HEK293 (cell line): ENCODE measurements around the gene ZIC5.

Experiments used
- GLIS1 ChIP-seq: fragments of 450-650 bp; formaldehyde crosslinking; IDR thresholded peaks from 2 replicates; pipeline ENCODE4 v1.5.1; 2016; ENCODE audit warnings: missing biosample characterization, missing genetic modification characterization
- INSM2 ChIP-seq: fragments of 450-650 bp; formaldehyde crosslinking; IDR thresholded peaks from 2 replicates; pipeline ENCODE4 v1.5.1; 2016; ENCODE audit warnings: missing biosample characterization, missing genetic modification characterization
- KLF17 ChIP-seq: fragments of 450-650 bp; formaldehyde crosslinking; IDR thresholded peaks from 2 replicates; pipeline ENCODE4 v1.5.1; 2016; ENCODE audit warnings: missing biosample characterization, missing genetic modification characterization
- PBX3 ChIP-seq: sonication (generic); formaldehyde crosslinking; IDR thresholded peaks from 2 replicates; pipeline ENCODE4 v1.8.1; 2022; ENCODE audit warnings: mild to moderate bottlenecking, moderate library complexity, missing genetic modification reagents
- REPIN1 ChIP-seq: fragments of 450-650 bp; formaldehyde crosslinking; IDR thresholded peaks from 2 replicates; pipeline ENCODE4 v1.5.1; 2017; ENCODE audit warnings: missing biosample characterization, missing genetic modification characterization, low read depth
- SCRT2 ChIP-seq: fragments of 450-650 bp; formaldehyde crosslinking; IDR thresholded peaks from 2 replicates; pipeline ENCODE4 v1.5.1; 2016; ENCODE audit warnings: missing biosample characterization, missing genetic modification characterization
- SETDB1 ChIP-seq: IDR thresholded peaks from one replicate; pipeline ENCODE4 v1.6.1; 2017; ENCODE audit warnings: mild to moderate bottlenecking, low read length, moderate library complexity, mixed read lengths; ENCODE audit not compliant: insufficient read length
- TRIM28 ChIP-seq: IDR thresholded peaks from 2 replicates; pipeline ENCODE4 v1.6.1; 2011; ENCODE audit warnings: low read length, control low read depth, borderline replicate concordance
- YY2 ChIP-seq: fragments of 450-650 bp; formaldehyde crosslinking; IDR thresholded peaks from 2 replicates; pipeline ENCODE4 v1.5.1; 2016; ENCODE audit warnings: missing biosample characterization, missing genetic modification characterization
- ZBTB21 ChIP-seq: fragments of 450-650 bp; formaldehyde crosslinking; IDR thresholded peaks from 2 replicates; pipeline ENCODE4 v1.5.1; 2017; ENCODE audit warnings: missing biosample characterization, missing genetic modification characterization
- ZBTB49 ChIP-seq: fragments of 450-650 bp; formaldehyde crosslinking; IDR thresholded peaks from 2 replicates; pipeline ENCODE4 v1.5.1; 2016; ENCODE audit warnings: missing biosample characterization, missing genetic modification characterization, low read depth
- ZBTB8A ChIP-seq: fragments of 450-650 bp; formaldehyde crosslinking; IDR thresholded peaks from 2 replicates; pipeline ENCODE4 v1.5.1; 2016; ENCODE audit warnings: missing biosample characterization, missing genetic modification characterization
- ZFP37 ChIP-seq: fragments of 450-650 bp; formaldehyde crosslinking; IDR thresholded peaks from 2 replicates; pipeline ENCODE4 v1.5.1; 2016; ENCODE audit warnings: missing biosample characterization, missing genetic modification characterization
- ZNF112 ChIP-seq: fragments of 450-650 bp; formaldehyde crosslinking; IDR thresholded peaks from 2 replicates; pipeline ENCODE4 v1.5.0; 2017; ENCODE audit warnings: missing biosample characterization, missing genetic modification characterization
- ZNF133 ChIP-seq: fragments of 450-650 bp; formaldehyde crosslinking; IDR thresholded peaks from 2 replicates; pipeline ENCODE4 v1.5.1; 2016; ENCODE audit warnings: missing biosample characterization, missing genetic modification characterization
- ZNF138 ChIP-seq: fragments of 450-650 bp; formaldehyde crosslinking; IDR thresholded peaks from 2 replicates; pipeline ENCODE4 v1.5.1; 2016; ENCODE audit warnings: missing biosample characterization, missing genetic modification characterization, borderline replicate concordance
- ZNF18 ChIP-seq: fragments of 450-650 bp; formaldehyde crosslinking; IDR thresholded peaks from 2 replicates; pipeline ENCODE4 v1.5.1; 2016; ENCODE audit warnings: missing biosample characterization, missing genetic modification characterization
- ZNF19 ChIP-seq: fragments of 450-650 bp; formaldehyde crosslinking; IDR thresholded peaks from 2 replicates; pipeline ENCODE4; 2016; ENCODE audit warnings: missing biosample characterization, missing genetic modification characterization, low read depth
- ZNF2 ChIP-seq: fragments of 450-650 bp; formaldehyde crosslinking; IDR thresholded peaks from 2 replicates; pipeline ENCODE4 v1.5.1; 2016; ENCODE audit warnings: missing biosample characterization, missing genetic modification characterization
- ZNF239 ChIP-seq: fragments of 450-650 bp; formaldehyde crosslinking; IDR thresholded peaks from 2 replicates; pipeline ENCODE4 v1.5.1; 2016; ENCODE audit warnings: missing biosample characterization, missing genetic modification characterization
- ZNF280C ChIP-seq: fragments of 450-650 bp; formaldehyde crosslinking; IDR thresholded peaks from 2 replicates; pipeline ENCODE4 v1.5.1; 2016; ENCODE audit warnings: missing biosample characterization, missing genetic modification characterization
- ZNF391 ChIP-seq: fragments of 450-650 bp; formaldehyde crosslinking; IDR thresholded peaks from 2 replicates; pipeline ENCODE4 v1.5.1; 2016; ENCODE audit warnings: low read depth, missing biosample characterization, missing genetic modification characterization, borderline replicate concordance
- ZNF416 ChIP-seq: fragments of 450-650 bp; formaldehyde crosslinking; IDR thresholded peaks from 2 replicates; pipeline ENCODE4 v1.5.1; 2016; ENCODE audit warnings: missing biosample characterization, missing genetic modification characterization
- ZNF623 ChIP-seq: fragments of 450-650 bp; formaldehyde crosslinking; IDR thresholded peaks from 2 replicates; pipeline ENCODE4 v1.5.1; 2016; ENCODE audit warnings: missing biosample characterization, missing genetic modification characterization
- ZNF660 ChIP-seq: fragments of 450-650 bp; IDR thresholded peaks from 2 replicates; pipeline ENCODE4 v1.5.1; 2018; ENCODE audit warnings: missing biosample characterization, mild to moderate bottlenecking, missing genetic modification characterization
- ZNF664 ChIP-seq: fragments of 450-650 bp; formaldehyde crosslinking; IDR thresholded peaks from 2 replicates; pipeline ENCODE4 v1.5.1; 2016; ENCODE audit warnings: missing biosample characterization, missing genetic modification characterization
- ZNF692 ChIP-seq: fragments of 450-650 bp; formaldehyde crosslinking; IDR thresholded peaks from 2 replicates; pipeline ENCODE4 v1.5.1; 2016; ENCODE audit warnings: missing biosample characterization, missing genetic modification characterization
- ZNF76 ChIP-seq: fragments of 450-650 bp; formaldehyde crosslinking; IDR thresholded peaks from 2 replicates; pipeline ENCODE4; 2016; ENCODE audit warnings: low read depth, missing biosample characterization, missing genetic modification characterization, borderline replicate concordance

Gene ZIC5

GRCh38 chr13:99984461-99985240 is 13.1 kb upstream of the ZIC5 start (continued):
- TF ChIP-seq ZNF664 (tag by site-specific recombination) (no peak), REPIN1 (tag by site-specific recombination) (no peak), ZNF416 (no peak), ZNF391 (tag by site-specific recombination) (0 out of 2 replicates have a peak, but pooled peaks have one; percentile 21), ZNF692 (tag by site-specific recombination) (peak; percentile 41; the same call in 1 of the 2 replicates), ZFP37 (tag by site-specific recombination) (peak; percentile 25; the same call in 1 of the 2 replicates), ZBTB21 (no peak), GLIS1 (tag by site-specific recombination) (peak; percentile 75), SETDB1 (no peak), PBX3 (CRISPR knock-in tag) (no peak), ZBTB8A (peak; percentile 52; the same call in 1 of the 2 replicates), ZNF112 (tag by site-specific recombination) (no peak), ZNF76 (tag by site-specific recombination) (no peak), ZNF660 (no peak), ZNF623 (tag by site-specific recombination) (no peak), ZNF19 (tag by site-specific recombination) (no peak), SCRT2 (tag by site-specific recombination) (no peak), YY2 (no peak), ZNF138 (no peak), ZNF18 (tag by site-specific recombination) (no peak), INSM2 (peak; percentile 27; the same call in 1 of the 2 replicates), KLF17 (tag by site-specific recombination) (no peak), ZNF239 (tag by site-specific recombination) (no peak), ZNF2 (tag by site-specific recombination) (0 out of 2 replicates have a peak, but pooled peaks have one; percentile 47), ZBTB49 (no peak), ZNF280C (no peak), TRIM28 (no peak), ZNF133 (tag by site-specific recombination) (no peak)
